Calu3 (cell line): ENCODE measurements around the gene IGF1R. TPM values are rescaled to one million over a fixed set of nuclear protein-coding genes. Genes with fewer than 3 reads are reported as not detected.
A peak's percentile ranks its signal among the peaks of the same experiment; 100 is the strongest.

Experiments
- BruUV-seq: library from RNA; stranded (reverse); fragments of 400-500 nt; replicated peaks from 2 replicates; lab custom pipeline; 2021; lab: Mats Ljungman, UMichigan
- CTCF ChIA-PET: fragments of 300-600 bp; sonication (Branson Sonifier 250); formaldehyde crosslinking; loops from one replicate; lab custom pipeline; 2022; ENCODE audit warnings: antibody characterized with exemption; lab: Charles Lee
- DNase-seq: peaks from one replicate; pipeline ENCODE4 v3.0.0; 2022
- H3K27ac Mint-ChIP-seq: one replicate; pipeline ENCODE4 v1.8.0; 2022; ENCODE audit warnings: mixed read lengths; ENCODE audit not compliant: unreplicated experiment
- H3K27me3 Mint-ChIP-seq: one replicate; pipeline ENCODE4 v1.8.0; 2022; ENCODE audit warnings: mixed read lengths; ENCODE audit not compliant: unreplicated experiment
- H3K36me3 Mint-ChIP-seq: one replicate; pipeline ENCODE4 v1.8.0; 2022; ENCODE audit warnings: mild to moderate bottlenecking, moderate library complexity, mixed read lengths; ENCODE audit not compliant: insufficient read depth, unreplicated experiment
- H3K4me1 Mint-ChIP-seq: one replicate; pipeline ENCODE4 v1.8.0; 2022; ENCODE audit warnings: mild to moderate bottlenecking, low read depth, mixed read lengths; ENCODE audit not compliant: unreplicated experiment
- H3K4me3 Mint-ChIP-seq: one replicate; pipeline ENCODE4 v1.8.0; 2022; ENCODE audit warnings: mild to moderate bottlenecking, low read depth, moderate library complexity, mixed read lengths; ENCODE audit not compliant: unreplicated experiment
- H3K9me3 Mint-ChIP-seq: one replicate; pipeline ENCODE4 v1.8.0; 2022; ENCODE audit warnings: low read depth, mixed read lengths; ENCODE audit not compliant: unreplicated experiment
- intact Hi-C: fragments of 100-400 bp; cut with micrococcal nuclease; formaldehyde crosslinking; loops from one replicate; pipeline ENCODE4 v1.10.0; 2022; ENCODE audit not compliant: unreplicated experiment
- total RNA-seq: library from RNA; stranded (reverse); gene quantifications from 2 replicates; pipeline ENCODE4 v1.2.3, GENCODE V29; 2022
- TF ChIP-seq, protein P1 (sequence below): fragments of 200-600 bp; IDR thresholded peaks from one replicate; pipeline ENCODE4 v1.8.0; 2022; ENCODE audit warnings: antibody characterized with exemption; ENCODE audit not compliant: unreplicated experiment

Gene IGF1R
- total RNA-seq, 1 experiment from 2014 or later, result 73.9 TPM

DNA sequence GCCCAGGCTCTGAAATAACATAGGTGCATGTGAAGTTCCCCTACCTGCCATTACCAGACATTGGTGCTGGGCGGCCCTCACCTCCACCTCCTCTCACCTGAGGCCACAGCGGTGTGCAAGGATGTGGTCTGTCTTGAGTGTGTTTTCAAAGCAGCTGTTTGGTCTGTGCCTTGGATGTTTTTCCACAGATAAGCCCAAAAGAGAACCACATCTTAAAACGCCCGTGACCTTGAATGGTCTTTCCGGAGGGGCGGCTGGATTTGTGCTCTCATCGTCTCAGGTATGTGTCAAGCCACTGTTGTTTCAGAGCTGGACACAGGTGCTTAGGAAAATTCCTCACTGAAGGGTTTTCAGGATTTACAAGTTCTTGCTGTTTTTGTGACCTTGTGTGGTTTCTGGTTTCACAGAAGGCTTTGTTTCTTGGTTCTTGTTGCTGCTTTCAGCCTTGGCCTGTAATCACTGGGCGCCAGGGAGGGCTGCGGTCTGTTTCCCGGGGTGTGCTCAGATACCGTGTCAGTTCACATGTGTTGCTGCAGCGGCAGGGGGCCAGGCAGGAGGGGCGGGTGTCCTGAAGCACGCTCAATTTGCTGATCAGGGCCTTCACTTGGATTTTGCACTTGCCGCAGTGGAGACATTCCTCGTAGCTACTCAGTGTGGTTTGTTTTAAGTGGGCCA is 128.4 kb downstream of the IGF1R start:
- no peak for DNase-seq
- intact Hi-C loops, result loop anchor here (5.0 kb wide), 1 partner anchor 259 kb away; no protein-coding TSS in a partner anchor
- Mint-ChIP-seq H3K27ac (peak overlapping the region; percentile 22), H3K4me3 (no peak overlapping the region), H3K4me1 (peaks cover 33% of the 10 kb centered on the region), H3K36me3 (no peaks in the 10 kb centered on the region), H3K9me3 (no peaks in the 10 kb centered on the region), H3K27me3 (no peaks in the 10 kb centered on the region)
- CTCF ChIA-PET, result no interaction called here
- TF ChIP-seq, protein P1, sequence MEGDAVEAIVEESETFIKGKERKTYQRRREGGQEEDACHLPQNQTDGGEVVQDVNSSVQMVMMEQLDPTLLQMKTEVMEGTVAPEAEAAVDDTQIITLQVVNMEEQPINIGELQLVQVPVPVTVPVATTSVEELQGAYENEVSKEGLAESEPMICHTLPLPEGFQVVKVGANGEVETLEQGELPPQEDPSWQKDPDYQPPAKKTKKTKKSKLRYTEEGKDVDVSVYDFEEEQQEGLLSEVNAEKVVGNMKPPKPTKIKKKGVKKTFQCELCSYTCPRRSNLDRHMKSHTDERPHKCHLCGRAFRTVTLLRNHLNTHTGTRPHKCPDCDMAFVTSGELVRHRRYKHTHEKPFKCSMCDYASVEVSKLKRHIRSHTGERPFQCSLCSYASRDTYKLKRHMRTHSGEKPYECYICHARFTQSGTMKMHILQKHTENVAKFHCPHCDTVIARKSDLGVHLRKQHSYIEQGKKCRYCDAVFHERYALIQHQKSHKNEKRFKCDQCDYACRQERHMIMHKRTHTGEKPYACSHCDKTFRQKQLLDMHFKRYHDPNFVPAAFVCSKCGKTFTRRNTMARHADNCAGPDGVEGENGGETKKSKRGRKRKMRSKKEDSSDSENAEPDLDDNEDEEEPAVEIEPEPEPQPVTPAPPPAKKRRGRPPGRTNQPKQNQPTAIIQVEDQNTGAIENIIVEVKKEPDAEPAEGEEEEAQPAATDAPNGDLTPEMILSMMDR, result no peak
- no TSS peak for BruUV-seq

- no peaks in the 10 kb centered on the region for H3K9me3 Mint-ChIP-seq
- no TSS peak for BruUV-seq
- no peaks in the 10 kb centered on the region for H3K36me3 Mint-ChIP-seq
- DNase-seq, result no peak
- TF ChIP-seq, protein P1, result no peak
- H3K4me3 Mint-ChIP-seq, result no peak overlapping the region
- no peaks in the 10 kb centered on the region for H3K27me3 Mint-ChIP-seq
- peak overlapping the region; percentile 22 for H3K27ac Mint-ChIP-seq
- peaks cover 28% of the 10 kb centered on the region for H3K4me1 Mint-ChIP-seq
- CTCF ChIA-PET, result interaction anchor here (0.5 to 2.7 kb wide), 3 partner anchors 74 to 1651 kb away, joined by 3 to 9 read pairs (median 3); no protein-coding TSS in a partner anchor
- intact Hi-C loops, result loop anchor here (5.0 kb wide), 1 partner anchor 260 kb away; no protein-coding TSS in a partner anchor
These were observed 129.1 kb downstream of the IGF1R start for GRCh38 chr15:98777426-98777825.

GRCh38 chr15:98778263-98778959 is 130.1 kb downstream of the IGF1R start:
- H3K4me3 Mint-ChIP-seq, result no peak overlapping the region
- H3K27ac Mint-ChIP-seq, result no peak overlapping the region
- intact Hi-C loops, result loop anchor here (5.0 kb wide), 1 partner anchor 261 kb away; no protein-coding TSS in a partner anchor
- H3K9me3 Mint-ChIP-seq, result no peaks in the 10 kb centered on the region
- no peaks in the 10 kb centered on the region for H3K27me3 Mint-ChIP-seq
- H3K4me1 Mint-ChIP-seq, result peaks cover 30% of the 10 kb centered on the region
- DNase-seq, result no peak
- no TSS peak for BruUV-seq
- CTCF ChIA-PET, result interaction anchor here (1.0 to 2.7 kb wide), 2 partner anchors 73 to 107 kb away, joined by 3 to 9 read pairs; no protein-coding TSS in a partner anchor
- TF ChIP-seq, protein P1, result no peak
- no peaks in the 10 kb centered on the region for H3K36me3 Mint-ChIP-seq

- intact Hi-C loops, result loop anchor here (5.0 kb wide), 1 partner anchor 262 kb away; no protein-coding TSS in a partner anchor
- no TSS peak for BruUV-seq
- H3K9me3 Mint-ChIP-seq, result no peaks in the 10 kb centered on the region
- peaks cover 34% of the 10 kb centered on the region for H3K4me1 Mint-ChIP-seq
- no peaks in the 10 kb centered on the region for H3K27me3 Mint-ChIP-seq
- TF ChIP-seq, protein P1, result no peak
- no peak overlapping the region for H3K27ac Mint-ChIP-seq
- no peaks in the 10 kb centered on the region for H3K36me3 Mint-ChIP-seq
- CTCF ChIA-PET, result interaction anchor here (2.7 kb wide), 1 partner anchor 72 kb away, joined by 9 read pairs; no protein-coding TSS in a partner anchor
- DNase-seq, result no peak
- H3K4me3 Mint-ChIP-seq, result no peak overlapping the region
These were observed 130.6 kb downstream of the IGF1R start for GRCh38 chr15:98778960-98779359.
